Adrenal gland (tissue), 5 donors: ENCODE data around the gene CNTN4.

ENCODE experiments used
- POLR2A ChIP-seq, 2 donors: fragments of 450-650 bp; IDR thresholded peaks; one replicate each; pipeline ENCODE4 v1.6.1; 2017; ENCODE audit warnings: antibody characterized with exemption in 2 of 2, mild to moderate bottlenecking in 2 of 2, moderate library complexity in 1 of 2
- TF ChIP-seq, protein P1 (sequence below), 6 experiments: fragments of 450-650 bp in 4 of 6; fragments of 200-600 bp in 2 of 6; sonication (generic) in 1 of 6; IDR thresholded peaks; 1 replicate in 5 of 6; 2 replicates in 1 of 6; pipeline versions ENCODE4 v1.5.1 to v1.8.0; 2016 to 2021; ENCODE audit warnings: antibody characterized with exemption in 6 of 6, mild to moderate bottlenecking in 2 of 6, moderate library complexity in 1 of 6
- donor health status: DM: no; HTN: no; CAD: no.

DNA sequence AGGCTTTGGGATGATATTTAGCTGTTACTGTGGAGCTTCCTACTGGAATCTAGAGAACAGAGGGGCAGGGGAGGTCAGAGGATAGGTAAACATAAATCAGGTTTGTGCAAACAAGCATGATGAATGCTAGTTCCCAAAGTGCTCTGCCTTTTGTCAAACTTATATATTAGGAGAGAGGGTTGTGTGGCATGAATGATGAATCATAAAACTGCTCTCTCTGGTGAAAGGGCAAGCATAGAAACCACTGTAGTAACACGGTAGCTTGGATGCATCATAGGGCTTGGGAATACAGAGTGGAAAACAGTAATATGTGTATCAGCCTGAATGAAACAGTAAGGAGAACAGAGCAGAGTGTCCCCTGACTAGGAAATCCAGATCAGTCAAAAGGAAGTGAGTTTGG, 524.8 kb downstream of the CNTN4 start:
- TF ChIP-seq, protein P1, sequence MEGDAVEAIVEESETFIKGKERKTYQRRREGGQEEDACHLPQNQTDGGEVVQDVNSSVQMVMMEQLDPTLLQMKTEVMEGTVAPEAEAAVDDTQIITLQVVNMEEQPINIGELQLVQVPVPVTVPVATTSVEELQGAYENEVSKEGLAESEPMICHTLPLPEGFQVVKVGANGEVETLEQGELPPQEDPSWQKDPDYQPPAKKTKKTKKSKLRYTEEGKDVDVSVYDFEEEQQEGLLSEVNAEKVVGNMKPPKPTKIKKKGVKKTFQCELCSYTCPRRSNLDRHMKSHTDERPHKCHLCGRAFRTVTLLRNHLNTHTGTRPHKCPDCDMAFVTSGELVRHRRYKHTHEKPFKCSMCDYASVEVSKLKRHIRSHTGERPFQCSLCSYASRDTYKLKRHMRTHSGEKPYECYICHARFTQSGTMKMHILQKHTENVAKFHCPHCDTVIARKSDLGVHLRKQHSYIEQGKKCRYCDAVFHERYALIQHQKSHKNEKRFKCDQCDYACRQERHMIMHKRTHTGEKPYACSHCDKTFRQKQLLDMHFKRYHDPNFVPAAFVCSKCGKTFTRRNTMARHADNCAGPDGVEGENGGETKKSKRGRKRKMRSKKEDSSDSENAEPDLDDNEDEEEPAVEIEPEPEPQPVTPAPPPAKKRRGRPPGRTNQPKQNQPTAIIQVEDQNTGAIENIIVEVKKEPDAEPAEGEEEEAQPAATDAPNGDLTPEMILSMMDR (IDR thresholded peaks at IDR 0.05): no peak
- TF ChIP-seq POLR2A (IDR thresholded peaks at IDR 0.05): no peak
